GM19240 (cell line): ENCODE data around the gene LRTM2.
A peak's percentile ranks its signal among the peaks of the same experiment; 100 is the strongest.

Source experiments
- DNase-seq: peaks from one replicate; pipeline ENCODE4 v3.0.0; 2011; ENCODE audit warnings: low spot score; ENCODE audit not compliant: insufficient read length

Gene LRTM2

DNA sequence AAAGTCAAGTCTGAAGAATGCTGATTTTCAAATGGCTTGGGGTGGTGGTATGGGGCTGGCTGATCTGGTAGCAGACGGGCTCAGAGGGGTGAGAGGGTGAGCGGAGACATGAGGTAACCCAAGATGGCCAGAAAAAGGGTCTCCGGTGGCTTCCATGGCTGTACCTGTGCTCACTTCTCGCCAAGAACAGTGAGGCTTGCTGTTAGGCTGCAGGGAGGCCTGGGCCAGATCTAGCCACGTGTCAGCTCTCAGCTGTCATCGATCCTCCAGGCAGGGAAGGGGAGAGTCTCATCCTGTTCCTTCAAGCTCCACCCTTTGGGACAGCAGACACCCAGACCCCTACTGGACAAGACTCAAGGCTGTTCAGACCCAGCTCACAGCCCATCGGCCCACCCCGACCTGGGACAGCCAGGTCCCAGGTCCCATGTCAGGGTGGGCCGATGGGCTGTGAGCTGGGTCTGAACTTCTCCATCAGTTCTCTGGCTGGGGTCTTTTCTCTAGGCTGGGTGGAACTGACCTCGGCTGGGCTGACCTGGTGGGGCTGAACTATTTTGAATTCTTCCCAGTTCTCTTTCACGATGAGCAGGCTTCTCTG is 9.0 kb downstream of the LRTM2 start:
- DNase-seq: no peak

DNA sequence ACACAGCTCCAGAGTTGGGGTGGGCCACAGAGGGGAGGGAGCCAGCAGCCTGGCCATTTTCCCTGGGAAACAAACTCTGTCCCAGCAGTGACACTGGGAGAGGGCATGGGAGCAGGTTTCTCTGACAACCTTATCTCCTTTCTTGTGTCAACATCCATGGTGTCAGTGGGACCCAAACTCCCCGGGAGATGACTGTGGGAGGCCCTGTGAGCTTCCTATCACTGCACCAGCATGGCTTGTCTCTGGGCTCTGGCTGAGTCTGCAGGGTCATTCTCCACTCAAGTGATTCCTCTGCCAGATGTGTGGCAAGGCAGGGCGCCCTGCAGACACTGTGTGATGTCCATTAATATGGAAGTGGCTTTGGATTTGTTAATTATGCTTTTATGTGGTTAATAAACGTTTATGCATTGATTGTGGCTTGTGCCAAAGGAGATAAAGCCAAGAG is 10.1 kb downstream of the LRTM2 start:
- no peak for DNase-seq

DNA sequence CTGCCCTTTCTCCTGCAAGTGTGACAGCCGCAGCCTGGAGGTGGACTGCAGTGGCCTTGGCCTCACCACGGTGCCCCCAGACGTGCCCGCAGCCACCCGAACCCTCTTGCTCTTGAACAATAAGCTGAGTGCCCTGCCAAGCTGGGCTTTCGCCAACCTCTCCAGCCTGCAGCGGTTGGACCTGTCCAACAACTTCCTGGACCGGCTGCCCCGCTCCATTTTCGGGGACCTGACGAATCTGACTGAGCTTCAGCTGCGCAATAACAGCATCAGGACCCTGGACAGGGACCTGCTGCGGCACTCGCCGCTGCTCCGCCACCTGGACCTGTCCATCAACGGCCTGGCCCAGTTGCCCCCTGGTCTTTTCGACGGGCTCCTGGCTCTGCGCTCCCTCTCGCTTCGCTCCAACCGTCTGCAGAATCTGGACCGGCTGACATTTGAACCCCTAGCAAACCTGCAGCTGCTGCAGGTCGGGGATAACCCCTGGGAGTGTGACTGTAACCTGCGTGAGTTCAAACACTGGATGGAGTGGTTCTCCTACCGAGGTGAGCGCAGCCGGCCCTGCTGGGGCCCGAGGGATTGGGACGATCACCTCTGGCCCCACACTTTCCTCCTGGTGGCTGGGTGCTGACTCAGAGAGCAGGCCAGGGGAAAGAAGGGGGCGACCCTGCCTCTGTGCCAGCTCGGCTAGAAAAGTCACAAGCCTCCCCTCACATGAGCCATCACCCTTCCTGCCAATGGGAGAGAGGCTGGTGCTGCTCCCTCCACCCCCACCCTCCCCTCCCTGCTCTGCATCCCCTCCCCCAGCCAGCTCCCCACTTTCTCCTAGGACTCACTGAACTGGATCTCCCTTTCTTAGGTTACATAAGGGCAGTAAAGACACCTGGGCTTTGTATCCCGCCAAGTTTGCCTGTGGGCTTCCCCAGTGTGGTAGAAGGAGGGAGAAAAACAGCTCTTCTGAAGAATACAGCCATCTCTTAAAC is 10.9 kb downstream of the LRTM2 start:
- DNase-seq: peak; percentile 35

DNA sequence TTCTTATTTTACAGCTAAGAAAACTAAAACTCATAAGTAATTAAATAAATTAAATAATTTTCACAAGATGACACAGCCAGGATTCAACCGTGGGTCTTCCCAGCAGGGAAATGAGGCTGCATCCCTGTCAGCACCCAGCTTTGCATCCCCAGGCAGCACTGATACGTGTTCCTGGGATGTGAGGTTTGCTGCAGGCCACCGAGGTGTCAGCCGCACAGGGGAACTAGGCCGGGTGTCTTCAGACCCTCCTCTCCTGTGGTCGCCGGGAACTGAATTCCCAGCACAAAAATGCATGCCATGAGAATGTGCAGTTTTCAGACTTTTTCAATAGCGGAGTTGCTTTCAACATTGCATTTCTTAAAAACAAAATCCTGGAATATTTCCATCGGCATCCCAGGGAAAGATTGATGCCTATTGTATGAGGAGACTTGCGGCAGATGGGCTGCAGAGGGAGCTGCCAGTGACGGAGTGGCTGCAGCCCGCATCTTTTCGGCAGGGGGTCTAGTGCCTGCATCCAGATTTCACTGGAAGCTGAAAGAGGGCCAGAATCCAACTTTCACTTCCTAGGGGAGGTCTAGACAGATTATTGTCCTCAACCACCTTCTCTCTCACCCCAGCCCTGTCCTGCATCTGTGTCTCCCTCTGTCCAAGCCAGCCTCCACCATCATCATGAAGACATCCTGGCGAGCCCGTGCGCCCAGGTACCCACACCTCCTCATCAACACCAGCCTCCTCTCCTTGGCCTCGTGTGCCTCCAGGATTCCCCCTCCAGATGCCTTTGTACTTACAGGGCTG is 12.6 kb downstream of the LRTM2 start:
- no peak for DNase-seq

DNA sequence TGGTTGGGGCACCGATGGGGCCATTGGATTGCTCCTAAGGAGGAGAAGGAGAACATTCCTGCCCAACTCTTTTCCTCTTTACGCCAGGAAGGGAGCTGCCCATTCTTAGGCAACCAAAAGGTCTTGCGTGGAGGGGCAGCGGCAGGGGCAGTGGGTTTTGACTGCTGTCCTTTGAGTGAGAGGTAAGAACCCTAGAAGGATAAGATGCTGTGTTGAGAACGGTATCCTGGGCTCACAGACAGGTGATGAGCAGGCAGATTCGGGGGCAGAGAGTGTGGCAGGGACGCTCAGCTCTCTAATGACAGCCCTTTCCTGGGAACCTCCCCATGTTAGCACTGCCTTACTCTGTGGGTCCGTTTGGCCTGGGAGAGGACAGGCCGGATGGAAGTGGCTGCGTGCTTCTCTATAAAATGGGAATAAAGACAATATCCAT is 13.2 kb downstream of the LRTM2 start:
- DNase-seq: no peak

DNA sequence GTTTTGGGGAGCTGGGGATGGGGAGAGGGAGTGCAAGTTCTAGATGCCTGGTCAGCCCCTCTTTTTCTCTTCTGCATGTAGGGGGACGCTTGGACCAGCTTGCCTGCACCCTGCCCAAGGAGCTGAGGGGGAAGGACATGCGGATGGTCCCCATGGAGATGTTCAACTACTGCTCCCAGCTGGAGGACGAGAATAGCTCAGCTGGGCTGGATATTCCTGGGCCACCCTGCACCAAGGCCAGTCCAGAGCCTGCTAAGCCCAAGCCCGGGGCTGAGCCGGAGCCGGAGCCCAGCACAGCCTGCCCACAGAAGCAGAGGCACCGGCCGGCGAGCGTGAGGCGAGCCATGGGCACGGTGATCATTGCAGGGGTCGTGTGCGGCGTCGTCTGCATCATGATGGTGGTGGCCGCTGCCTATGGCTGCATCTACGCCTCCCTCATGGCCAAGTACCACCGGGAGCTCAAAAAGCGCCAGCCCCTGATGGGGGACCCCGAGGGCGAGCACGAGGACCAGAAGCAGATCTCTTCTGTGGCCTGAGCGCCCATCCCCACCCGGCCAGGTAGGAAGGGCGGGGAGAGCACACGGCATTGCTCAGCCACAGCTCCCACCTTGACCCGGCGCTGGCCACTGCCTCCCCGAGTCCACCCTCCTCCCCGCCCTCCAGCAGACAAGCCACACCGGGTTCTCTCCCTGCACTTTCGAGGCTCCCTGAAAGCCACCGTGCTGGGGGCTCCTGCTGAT is 14.0 kb downstream of the LRTM2 start:
- no peak for DNase-seq

DNA sequence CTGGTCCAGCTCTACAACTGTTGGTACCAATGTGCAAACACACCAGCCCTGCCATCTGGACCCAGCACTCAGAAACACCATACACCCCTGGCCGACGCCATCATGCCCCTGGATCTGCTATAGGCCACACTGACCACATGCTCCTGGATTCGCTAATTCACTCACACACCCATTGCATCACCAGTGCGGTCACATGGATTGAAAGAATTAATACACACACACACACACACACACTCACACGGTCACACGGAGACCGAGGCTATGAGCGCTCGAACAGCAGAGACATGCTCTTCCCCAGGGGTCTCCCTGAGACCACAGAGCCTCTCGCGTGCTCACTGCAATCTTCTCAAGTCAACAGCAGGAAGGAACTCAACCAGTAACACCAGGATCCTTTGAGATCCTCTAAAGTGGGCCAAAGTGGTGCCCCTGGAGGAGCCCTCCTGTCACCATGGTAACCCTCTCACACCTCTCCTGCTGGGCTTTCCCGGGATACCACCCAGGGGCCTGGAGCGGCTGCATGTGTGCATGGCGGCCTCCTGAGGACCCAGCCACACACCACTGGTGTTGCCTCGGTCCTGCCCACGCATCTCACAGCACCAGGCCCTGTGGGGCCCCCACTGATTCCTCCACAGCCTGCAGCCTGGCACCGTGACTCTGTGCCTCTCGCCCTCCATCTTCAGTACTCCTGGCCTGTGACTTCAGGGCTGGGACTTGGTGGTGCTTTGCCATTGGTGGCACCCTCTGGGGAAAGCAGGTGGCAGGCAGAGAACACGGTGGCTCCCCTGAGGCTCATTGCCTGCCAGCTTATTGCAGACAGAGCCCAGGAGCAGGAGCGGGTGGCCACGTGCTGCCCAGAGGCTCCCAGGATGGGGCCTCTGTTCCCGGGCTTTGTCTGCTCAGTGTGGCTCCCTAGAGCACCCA is 15.1 kb downstream of the LRTM2 start:
- DNase-seq: no peak

DNA sequence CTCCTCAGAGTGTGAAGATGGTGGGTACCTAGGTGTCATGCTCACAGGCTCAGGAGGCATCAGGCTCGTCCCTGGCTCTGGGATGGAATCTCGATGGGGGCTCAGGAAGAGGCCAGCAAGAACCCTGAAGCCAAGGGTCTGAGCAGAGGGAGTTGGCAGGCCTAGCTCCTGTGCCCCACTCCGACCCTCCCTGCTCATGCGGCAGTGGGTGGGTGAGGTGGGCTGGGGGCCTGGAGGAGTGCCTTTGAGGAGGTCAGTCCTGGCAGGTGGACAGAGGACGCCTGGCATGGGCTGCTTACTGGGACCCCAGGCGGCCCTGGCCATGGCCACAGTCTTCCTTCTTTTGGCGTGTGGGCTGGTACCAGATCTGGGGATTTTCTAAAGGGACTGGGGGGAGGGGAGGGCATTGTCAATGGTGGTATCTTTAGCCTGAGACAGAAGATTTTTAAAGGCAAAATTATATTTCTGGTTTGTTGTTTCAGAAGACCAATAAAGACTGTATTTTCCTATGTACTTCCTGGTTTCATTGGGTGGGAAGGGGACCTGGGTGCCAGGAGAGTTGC is 16.0 kb downstream of the LRTM2 start:
- DNase-seq: no peak

DNA sequence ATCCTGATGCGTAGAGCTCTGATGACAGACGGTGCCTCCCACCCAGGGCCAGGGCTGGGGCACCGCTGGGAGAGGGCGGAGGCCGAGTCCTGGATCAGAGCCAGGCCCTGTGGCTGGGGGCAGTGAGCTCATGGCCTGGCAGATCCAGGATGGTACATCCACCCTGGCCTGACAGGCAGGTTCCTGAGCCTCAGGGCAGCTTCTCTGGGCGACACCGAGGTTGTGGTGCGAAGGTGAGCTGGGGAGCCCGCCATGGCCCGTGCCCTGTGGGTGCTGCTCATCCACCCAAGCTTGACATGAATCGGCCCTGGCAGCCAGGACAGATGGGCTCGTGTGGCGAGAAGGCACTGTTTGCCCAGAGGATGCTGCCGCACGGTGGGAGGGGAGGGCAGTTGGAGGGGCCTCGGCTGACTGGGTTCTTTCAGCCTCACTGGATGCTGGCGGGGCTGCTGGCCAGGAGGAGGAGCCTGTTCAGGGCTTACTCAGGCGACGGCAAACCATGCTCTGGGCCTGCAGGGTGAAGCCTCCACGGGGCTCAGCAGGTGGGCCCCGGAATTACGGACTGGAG is 16.6 kb downstream of the LRTM2 start:
- DNase-seq: no peak

DNA sequence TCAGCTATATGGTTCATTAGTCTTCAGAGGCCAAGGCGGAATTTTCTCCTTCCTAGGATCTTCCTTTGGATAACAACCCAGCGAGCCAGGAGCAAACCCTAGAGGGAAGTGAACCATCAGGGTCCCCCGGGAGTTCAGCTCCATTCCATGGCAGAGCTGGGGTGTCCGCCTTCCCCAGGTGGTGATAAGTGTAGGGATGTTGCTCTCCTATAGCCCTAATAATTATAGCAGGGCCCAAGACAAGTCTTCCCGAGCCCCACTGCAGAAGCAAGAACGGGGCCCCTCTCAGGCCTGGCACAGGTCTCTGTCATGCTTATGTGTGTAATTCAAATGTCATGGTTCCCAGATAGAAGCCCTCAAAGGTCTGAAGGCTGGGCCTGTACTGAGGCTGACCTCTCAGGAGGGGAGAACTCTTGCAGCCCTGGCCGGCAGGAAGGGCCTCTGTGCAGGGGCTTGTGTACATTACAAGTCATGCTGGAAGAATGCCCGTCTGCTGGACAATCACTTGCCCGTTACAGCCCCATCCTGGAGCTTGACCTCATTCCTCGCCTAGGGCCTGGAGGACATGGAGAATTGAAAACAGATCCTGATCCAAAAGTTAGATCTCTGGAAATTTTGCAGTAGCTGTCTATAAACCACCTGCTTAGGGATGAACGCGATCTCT is 17.3 kb downstream of the LRTM2 start:
- no peak for DNase-seq

DNA sequence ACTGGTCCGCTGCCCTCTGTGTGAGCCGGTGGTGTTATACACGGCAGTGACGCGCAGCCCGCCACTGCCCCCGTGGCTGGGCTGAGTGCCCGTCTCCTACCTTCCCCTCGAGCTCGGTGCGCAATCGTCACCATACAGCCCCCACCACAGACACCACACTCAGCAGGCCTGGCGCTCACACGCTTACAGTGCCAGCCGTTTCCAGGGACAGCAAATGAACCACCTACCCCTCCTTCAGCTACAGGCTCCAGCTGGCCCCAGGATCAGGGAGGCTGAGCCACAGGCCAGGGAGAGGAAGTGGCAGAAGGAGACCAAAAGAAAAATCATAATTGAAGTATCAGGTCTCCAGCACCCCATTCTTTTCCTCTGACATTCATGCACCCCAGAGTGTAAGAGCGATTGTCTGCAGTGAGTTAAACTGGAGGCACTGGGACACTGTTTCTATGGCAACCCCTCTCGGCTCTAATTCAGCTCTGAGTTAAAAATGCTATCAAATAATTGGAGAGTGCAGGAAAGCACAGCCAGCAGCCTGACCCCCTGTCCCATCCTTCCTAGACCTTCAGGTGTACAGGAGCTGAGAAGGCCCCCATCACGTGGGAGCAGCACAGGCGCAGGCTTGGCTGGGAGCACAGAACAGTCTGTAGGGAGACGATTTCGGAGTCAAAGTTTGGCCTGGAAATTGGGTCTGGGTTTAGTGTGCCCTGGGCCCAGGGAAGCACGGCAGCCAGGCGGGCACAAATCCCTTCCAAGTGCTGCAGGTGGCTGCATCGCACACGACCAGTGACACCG is 18.0 kb downstream of the LRTM2 start:
- DNase-seq: no peak

DNA sequence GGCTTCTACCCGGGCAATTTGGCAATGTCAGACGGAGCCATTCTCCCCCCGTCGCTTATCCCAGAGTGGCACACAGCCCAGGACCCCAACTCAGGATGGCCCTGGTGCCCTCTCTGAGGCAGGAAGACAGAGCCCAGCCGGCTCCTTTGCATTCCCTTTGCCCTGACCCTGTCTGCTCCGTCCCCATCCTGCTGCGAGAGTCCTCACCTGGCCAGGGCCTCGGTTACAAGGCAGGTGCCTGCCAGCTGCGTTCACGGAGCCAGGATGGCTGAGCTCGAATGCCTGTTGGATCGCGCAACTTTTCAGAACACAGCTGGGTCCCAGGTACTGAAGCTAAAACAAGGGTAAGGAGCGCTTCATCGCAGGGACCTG is 18.6 kb downstream of the LRTM2 start:
- DNase-seq: no peak

DNA sequence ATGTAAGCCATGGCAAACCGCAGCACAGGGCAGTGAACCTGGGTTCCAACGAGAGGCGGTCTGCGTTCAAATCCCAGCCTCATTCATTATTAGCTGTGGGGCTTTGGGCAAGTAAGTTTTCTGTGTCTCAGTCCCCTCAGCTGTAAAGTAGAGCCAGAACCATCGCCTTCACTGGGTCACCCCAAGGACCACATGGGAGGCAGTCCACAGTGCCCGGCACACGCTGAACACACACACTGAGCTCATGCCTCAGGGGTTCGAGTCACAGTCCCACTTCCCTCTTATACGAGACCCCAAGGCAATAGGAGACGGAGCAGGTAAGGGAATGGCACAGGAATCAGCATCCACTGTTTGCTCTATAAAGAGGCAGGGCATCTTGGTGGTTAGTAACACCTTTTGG is 19.1 kb downstream of the LRTM2 start:
- no peak for DNase-seq

DNA sequence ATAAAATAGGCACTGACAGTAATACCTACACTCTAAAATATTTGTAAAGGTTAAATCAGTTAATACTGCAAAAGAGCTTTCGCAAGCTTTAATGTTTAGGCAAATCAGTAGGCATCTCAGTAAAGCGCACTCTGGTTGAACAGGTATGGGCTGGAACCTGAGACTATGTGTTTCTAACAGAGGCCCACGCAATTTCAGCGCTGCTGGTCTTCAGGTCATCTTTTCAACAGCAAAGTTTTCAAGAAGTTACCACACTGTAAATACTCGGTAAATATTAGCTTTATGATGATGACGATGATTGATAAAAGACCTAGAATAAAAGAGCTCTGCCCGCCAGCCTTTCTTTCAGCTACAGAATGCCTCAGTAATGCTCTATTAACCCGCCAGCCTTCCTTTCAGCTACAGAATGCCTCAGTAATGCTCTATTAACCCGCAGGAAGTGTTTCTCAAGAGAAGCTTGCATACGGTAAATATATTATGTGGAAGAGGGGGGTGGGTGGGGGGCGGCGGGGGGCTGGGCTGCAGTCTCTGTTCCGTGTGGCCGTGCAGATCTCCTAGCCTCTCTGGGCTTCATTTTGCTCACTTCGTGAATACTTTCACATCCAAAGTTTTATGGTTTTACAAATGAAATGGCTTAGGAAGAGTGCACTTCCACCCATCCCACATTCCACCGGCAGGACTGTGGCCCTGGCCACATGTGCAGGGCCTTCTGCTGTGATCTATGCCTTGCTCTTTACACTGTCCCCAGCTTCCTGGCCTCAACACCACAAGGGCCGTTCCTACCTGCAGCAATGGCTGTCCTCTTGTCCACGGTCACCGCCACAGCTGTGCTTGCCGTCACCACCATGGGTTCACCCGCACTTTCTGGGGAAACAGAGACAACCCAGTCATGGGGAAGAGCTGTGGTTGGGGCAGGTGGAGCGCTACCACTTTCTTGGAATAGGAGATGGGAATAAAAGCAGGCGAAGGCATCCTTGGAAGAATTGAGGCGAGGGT is 19.9 kb downstream of the LRTM2 start:
- DNase-seq: no peak

DNA sequence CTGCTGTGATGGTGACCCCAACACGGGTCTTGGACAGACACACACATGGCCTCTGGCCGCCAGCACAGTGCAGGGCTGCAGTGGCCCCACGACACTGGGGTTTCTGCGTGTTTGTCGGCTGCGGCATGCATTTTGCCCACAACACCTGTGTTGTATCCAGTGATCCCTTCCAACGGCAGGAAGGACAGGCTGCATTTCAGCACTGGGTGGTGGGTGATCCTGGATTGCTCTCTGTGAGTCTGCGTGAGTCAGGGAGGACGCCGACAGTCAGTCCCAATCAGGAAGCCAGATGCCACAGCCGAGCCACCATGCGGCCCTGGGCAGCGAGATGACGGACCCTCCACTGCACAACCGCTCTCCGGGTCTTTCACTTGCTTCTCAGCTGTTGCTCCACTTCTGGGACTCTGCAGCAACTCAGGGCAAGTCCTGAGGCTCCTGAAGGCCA is 20.6 kb downstream of the LRTM2 start:
- DNase-seq: no peak

DNA sequence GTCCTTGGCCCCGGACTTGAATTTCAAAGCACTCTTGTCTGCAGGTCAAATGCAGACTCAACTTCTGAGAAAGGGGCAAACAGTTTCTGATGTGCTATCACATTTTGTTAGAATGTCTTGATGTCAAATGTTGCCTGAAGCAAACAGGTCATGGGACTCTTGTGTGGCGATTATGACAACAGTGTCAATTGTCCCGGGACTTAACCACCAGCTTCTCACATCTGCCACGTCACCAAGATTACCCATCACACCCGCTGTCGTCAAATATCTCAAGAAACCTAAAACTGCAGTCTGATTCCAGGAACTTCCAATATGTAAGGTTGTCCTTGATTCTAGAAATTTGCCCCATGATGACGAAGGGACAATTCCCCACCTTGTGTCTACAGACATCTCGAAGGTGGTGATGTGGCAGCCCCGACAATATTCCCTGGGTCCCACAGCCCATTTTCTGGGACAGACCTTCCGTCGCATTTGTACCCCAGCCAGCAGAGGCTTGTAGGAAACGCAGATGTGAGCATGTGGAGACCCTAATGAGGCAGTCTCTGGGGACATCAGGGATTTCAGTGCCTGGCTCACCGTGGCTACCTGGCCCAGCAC is 21.3 kb downstream of the LRTM2 start:
- no peak for DNase-seq
